Erythroblast (primary cell): Measurements from ENCODE around the gene PPT2.

Experiments
- DNase-seq, 2 experiments: peaks; one replicate each; lab custom pipeline; 2025; lab: John Stamatoyannopoulos, UW
- GATA1 ChIP-seq: IDR thresholded peaks from 2 replicates; pipeline ENCODE4 v1.6.1; 2011; ENCODE audit warnings: low read depth, mild to moderate bottlenecking, control low read depth, low read length, moderate library complexity
- POLR2A ChIP-seq: IDR thresholded peaks from 2 replicates; pipeline ENCODE4 v1.6.1; 2011; ENCODE audit warnings: mild to moderate bottlenecking, low read length

PPT2 gene

DNA sequence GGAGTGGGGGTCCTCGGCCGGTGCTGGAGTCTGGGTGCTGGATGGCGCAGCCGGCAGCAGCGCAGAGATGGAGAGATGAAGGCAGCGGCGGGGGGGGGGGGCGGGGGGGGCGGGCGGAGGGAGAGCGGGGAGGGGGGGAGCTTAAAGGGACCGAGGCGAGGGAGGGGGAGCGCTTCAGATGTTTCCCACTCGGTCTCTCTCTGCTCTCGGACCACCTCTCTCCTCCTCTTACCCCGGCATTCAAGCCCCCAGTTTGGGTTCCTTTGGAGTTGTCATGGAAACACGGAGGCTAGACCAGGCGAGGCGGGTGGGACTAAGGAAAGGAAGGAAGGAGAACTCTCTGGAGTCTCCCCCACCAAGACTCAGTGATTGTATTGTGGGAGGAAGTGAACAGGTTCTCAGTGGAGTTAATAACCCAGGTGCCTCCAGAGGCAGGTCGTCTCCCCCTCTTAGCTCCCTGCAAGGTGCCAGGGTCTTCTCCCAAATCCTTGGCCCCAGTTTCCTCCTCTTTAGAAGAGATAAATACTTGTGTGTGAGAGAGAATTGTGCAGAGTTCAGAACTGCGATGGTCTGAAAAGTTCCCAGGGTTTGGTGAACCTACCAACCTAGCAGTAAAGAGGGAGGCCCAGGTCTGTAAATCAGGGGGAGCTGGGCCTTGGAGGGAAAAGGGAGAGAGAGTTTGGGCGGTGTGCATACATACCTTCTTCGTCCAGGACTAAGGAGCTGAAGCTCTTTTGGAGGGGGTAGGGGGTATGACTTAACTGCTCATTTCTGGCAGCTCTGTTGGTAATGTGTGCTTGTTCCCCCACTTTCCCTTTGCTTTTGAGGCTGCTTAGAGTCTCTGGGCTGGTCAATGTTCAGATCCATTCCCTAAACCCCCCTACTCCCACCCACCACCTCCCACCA lies 1.8 kb upstream of the PPT2 start, which contains the start of gene PRRT1:
Gene PRRT1, minus strand, starts transcription at position 77 of the 906 bp plus-strand sequence. CDS start 112 bp downstream, outside the sequence.
- no peak for DNase-seq
- no peak for TF ChIP-seq POLR2A
- no peak for TF ChIP-seq GATA1

DNA sequence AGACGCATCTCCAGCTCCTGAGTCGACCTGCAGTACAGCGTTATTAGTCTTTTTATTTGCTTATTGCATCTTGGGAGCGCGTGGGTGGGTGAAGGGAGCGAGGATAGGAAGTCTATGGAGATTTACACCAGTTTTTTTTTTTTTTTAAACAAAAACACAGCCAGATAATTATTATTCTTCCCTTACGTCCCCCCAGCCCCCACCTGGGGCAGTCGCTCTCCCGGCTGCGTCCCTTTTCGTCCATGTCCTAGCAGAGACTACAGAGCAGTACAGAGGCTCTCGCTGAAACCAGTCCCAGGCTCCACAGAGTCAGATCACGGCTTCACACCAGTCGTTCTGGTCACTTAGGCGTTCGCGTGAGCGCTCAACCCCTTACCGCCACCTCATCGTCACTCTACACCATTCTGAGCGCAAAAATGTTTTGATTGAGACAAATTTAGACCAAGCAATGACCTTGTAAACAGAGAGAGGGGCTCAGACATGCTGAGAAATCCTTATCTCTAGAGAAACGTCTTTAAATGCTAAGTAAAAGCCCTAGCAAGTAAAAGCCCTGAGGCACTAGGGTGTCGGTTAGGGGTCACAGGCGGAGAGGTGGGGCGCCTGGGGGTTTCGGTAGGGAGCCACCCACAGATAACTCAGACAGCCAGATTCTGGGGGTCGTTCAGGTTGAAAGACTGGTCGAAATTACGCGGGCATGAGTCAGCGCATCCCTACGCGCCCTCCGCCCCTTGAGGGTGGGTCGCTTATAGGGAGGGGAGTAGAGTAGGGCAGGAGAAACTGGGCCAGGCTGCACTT lies 975 bp upstream of the PPT2 start:
- TF ChIP-seq GATA1 = no peak
- TF ChIP-seq POLR2A = no peak
- DNase-seq = peak; percentile 87 to 88

- peak in 1 of 2 experiments; percentile 90 for DNase-seq
Measured at GRCh38 chr6:32154514-32155161, 697 bp downstream of the PPT2 start.

DNA sequence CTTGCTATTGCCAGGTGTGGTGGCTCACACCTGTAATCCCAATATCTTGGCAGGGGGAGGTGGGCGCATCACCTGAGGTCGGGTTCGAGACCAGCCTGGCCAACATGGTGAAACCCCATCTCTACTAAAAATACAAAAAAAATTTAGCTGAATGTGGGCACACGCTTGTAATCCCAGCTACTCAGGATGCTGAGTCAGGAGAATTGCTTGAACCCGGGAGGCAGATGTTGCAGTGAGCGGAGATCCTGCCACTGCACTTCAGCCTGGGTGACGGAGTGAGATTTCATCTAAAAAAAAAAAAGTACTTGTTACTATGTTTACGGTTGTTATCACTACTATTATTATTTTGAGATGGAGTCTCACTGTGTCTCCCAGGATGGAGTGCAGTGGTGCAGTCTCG lies 3.0 kb downstream of the PPT2 start:
- TF ChIP-seq POLR2A (no peak), GATA1 (no peak)
- DNase-seq = no peak

More at GRCh38 chr6:32154514-32155161, 697 bp downstream of the PPT2 start:
- peak; percentile 76 for TF ChIP-seq POLR2A
- TF ChIP-seq GATA1 = no peak

DNA sequence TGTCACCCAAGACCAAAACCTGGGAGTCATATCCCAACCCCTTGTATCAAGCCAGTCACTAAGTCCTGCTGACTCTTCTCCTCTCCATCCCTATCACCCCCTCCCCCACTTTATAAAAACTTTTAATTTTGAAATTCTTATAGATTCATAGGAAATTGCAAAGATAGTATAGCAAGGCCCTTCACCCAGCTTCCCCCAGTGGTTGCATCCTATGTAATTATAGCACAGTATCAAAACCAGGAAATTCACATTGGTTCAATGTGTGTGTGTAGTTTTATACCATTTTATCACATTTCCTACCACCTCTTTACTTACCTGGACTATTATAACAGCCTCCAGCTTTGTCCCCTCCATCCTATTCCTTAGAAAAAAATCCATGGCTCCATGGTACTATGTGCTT lies 4.1 kb downstream of the PPT2 start:
- no peak for DNase-seq
- no peak for TF ChIP-seq POLR2A
- TF ChIP-seq GATA1 = no peak

- DNase-seq = no peak
- no peak for TF ChIP-seq GATA1
- TF ChIP-seq POLR2A = no peak
Measured at GRCh38 chr6:32163559-32164258, 9.8 kb downstream of the PPT2 start.

GRCh38 chr6:32164295-32164694 lies 10.4 kb downstream of the PPT2 start, which contains the start of gene EGFL8:
EGFL8 (plus strand) TSS chr6:32164595; CDS start chr6:32166166, 1,571 bp downstream.
- TF ChIP-seq POLR2A (no peak), GATA1 (no peak)
- DNase-seq = no peak

GRCh38 chr6:32166411-32167061 lies 12.6 kb downstream of the PPT2 start:
- TF ChIP-seq POLR2A = no peak
- no peak for TF ChIP-seq GATA1
- DNase-seq = no peak

GRCh38 chr6:32167154-32167760 lies 13.3 kb downstream of the PPT2 start:
- DNase-seq = no peak
- no peak for TF ChIP-seq GATA1
- no peak for TF ChIP-seq POLR2A

DNA sequence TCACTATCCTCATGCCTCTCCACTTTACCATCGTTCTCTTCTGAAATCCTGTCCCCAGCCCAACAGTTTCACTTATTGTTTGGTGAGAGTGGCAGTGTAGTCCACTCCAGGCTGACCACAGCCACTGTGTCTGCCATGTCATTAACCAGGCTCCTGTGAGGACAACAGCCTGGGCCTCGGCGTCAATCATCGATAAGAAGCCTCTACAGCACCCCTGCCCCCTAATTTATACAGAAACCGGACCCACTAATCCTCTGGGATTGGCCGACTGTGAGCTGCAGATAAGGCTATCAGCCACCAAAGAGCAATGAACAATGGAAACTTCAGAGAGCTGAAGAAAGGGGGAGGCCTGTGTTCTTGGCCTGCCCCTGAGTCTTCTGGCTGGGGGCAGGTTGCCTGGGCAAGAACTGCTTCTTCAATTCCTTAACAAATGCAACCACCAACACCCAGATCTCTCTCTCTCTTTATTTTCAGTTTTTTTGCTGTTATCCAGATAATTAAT lies 13.9 kb downstream of the PPT2 start:
- DNase-seq = peak; percentile 71 to 93
- peak; percentile 30 for TF ChIP-seq GATA1
- TF ChIP-seq POLR2A = peak; percentile 50

GRCh38 chr6:32168350-32168749 lies 14.4 kb downstream of the PPT2 start:
- DNase-seq = no peak
- no peak for TF ChIP-seq GATA1
- TF ChIP-seq POLR2A = no peak
